HFF-Myc (cell line): ENCODE measurements around the gene UFSP2.

ENCODE experiments used
- DNase-seq: peaks from one replicate; pipeline ENCODE4 v3.0.0-alpha.2; 2011; ENCODE audit warnings: low read depth; ENCODE audit errors: extremely low read depth
- H3K4me3 ChIP-seq: replicated peaks from 2 replicates; pipeline ENCODE4 v1.5.1; 2011; ENCODE audit warnings: low read depth, mild to moderate bottlenecking, control low read depth, low read length
- TF ChIP-seq, protein P1 (sequence below): IDR thresholded peaks from 2 replicates; pipeline ENCODE4 v1.5.1; 2012; ENCODE audit warnings: mild to moderate bottlenecking, low read depth, low read length, control low read depth; ENCODE audit errors: missing control alignments

Gene UFSP2

DNA sequence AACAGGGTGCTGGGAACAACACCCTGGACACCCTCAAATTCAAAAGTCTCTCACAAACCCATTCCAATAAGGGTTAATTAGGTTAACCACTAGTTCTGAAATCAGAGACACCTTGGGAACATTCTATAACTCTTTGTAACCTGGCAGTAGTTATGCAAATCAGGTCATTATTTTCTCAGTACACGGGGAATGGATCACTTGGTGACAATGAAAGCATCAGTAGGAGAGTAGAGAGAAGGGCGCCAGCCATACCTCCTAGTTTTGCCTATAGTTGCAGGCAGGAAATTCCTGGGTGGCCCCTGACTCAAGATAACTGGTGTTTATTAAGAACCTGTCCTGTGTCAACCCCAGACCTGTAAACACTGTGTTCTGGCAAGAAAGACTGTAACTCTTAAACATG is 43.2 kb upstream of the UFSP2 start:
- H3K4me3 ChIP-seq = no peak overlapping the region
- TF ChIP-seq, protein P1, sequence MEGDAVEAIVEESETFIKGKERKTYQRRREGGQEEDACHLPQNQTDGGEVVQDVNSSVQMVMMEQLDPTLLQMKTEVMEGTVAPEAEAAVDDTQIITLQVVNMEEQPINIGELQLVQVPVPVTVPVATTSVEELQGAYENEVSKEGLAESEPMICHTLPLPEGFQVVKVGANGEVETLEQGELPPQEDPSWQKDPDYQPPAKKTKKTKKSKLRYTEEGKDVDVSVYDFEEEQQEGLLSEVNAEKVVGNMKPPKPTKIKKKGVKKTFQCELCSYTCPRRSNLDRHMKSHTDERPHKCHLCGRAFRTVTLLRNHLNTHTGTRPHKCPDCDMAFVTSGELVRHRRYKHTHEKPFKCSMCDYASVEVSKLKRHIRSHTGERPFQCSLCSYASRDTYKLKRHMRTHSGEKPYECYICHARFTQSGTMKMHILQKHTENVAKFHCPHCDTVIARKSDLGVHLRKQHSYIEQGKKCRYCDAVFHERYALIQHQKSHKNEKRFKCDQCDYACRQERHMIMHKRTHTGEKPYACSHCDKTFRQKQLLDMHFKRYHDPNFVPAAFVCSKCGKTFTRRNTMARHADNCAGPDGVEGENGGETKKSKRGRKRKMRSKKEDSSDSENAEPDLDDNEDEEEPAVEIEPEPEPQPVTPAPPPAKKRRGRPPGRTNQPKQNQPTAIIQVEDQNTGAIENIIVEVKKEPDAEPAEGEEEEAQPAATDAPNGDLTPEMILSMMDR = no peak
- DNase-seq = no peak

DNA sequence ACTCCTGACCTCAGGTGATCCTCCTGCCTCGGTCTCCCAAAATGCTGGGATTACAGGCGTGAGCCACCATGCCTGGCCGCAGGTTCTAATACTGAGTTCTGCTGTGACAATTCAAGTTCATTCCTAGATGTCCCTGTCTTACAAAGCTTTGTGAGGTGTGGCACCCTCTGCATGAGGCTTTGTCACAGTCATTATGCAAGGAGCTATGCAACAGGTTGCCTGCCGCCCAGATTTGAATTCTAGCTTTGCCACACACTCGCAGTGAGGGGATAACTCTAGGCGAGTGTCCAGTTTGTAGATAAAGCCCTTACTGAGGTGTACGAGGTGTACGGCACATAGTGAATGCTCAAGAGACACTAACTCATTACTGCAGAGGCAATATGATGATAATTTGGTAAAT is 42.2 kb upstream of the UFSP2 start:
- no peak overlapping the region for H3K4me3 ChIP-seq
- no peak for DNase-seq
- TF ChIP-seq, protein P1 = no peak

DNA sequence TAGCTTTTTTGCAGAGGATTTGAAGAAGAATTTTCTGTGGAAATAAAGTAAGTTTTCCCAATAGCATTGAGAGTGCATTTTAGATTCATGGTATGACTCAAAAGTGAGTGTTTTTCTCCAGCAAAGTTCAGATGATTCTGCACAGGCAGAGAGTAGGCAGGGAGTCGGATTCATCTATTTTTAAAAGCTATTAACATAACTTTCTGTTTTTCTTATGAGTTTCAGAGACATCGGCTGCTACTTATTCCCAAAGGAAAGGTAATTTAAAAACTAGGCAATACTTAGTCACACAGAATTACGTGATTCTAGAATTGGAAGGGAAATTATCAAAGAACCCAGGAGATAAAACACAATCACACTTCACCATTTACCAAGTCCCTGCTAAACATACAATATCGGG is 41.3 kb upstream of the UFSP2 start:
- DNase-seq = no peak
- TF ChIP-seq, protein P1 = no peak
- no peak overlapping the region for H3K4me3 ChIP-seq

DNA sequence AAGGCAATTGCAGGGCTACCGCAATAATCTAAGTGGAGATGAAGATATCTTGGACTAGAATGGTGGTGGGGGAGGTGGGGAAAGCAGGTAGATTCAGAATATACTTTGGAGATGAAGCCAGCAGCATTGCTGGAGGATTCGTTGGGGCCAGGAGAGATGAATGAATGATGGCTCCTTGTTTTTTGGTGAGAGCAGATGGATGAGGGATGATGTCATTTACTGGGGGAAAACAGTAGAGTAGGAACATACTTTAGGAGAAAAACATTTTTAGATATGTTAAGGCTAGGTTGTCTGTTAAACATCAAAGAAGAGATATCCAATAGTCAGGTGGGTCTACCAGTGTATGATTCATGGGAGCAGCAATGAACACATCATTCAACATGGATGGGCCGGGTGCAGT is 39.9 kb upstream of the UFSP2 start:
- TF ChIP-seq, protein P1 = no peak
- DNase-seq = no peak
- H3K4me3 ChIP-seq = no peak overlapping the region

DNA sequence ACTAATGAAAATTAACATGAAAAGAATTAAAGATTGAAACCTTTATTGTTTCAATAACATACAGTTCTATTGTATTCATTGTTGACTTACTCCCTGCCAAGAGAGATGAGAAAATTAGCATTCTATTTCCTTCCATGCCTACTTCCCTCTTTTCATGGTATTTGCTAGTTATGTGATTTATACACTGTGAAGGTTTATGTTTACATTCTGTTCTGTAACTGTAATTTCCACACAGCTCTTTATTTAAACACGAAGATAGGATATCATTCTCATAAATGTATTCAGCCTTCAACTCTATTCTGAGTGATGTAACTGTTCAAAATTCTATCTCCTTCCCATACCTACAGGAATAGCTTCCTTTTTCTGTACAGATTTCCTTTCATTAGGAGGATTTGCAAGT is 39.1 kb upstream of the UFSP2 start:
- TF ChIP-seq, protein P1 = no peak
- no peak for DNase-seq

DNA sequence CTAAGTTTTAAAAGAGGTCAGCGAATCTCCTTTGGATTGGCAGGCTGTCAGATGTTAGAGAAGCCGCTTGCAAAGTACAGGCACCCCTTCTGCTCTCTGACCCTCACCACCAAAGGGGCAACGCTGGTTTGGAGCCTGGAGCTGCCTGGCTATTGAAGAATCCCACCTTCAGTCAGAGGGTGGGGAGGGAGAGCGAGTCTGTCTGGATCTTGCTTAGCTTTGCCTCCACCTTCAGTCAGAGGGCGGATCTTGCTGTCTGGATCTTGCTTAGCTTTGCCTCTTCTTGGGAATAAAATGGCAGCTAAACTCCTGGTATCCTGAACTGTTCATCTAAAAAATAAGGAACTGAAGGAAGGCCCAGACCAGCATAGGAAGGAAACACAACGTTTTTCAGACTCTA is 38.4 kb upstream of the UFSP2 start:
- no peak for DNase-seq
- TF ChIP-seq, protein P1 = no peak
- H3K4me3 ChIP-seq = no peak overlapping the region

More for the DNA sequence above, 39.1 kb upstream of the UFSP2 start:
- H3K4me3 ChIP-seq = no peak overlapping the region

DNA sequence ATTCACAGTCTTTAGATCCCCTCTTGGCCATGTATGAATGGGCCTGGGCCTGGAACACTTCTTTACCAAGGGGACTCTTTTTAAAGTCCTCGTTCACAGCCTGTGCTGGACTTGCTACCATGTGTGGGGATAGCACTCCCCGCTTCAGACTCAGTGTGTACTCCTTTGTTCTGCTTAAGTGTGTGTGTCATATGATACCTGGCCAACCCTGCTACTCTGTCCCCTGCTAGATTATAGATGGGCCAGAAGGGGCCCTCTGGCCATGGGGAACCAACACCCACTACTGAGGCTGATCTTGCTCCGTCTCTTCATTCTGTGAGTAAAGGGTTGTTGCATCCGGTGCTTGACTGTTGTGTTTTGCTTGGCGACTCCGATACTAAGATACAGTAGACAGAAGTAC is 37.8 kb upstream of the UFSP2 start:
- no peak overlapping the region for H3K4me3 ChIP-seq
- DNase-seq = no peak
- TF ChIP-seq, protein P1 = no peak
